ENCODE results near the gene ATRNL1. TPM values are rescaled to one million over a fixed set of nuclear protein-coding genes. Genes with fewer than 3 reads are reported as not detected.

ATRNL1 gene
- total RNA-seq, 1 experiment from 2014 or later, result not detected

- H3K27me3 ChIP-seq (ENCODE audit: low read length), result no peaks in the 10 kb centered on the region
- H3K27ac ChIP-seq (ENCODE audit: low read length), result no peak overlapping the region
- H3K4me3 ChIP-seq (ENCODE audit: low read length), result no peak overlapping the region
- no peaks in the 10 kb centered on the region for H3F3A ChIP-seq (ENCODE audit: low read length, unreplicated experiment)
- ATAC-seq (no peak), DNase-seq (no peak)
- H3K9ac ChIP-seq (ENCODE audit: low read length), result no peak overlapping the region
- ChIA-PET POLR2A (ENCODE audit: unreplicated experiment) (no interaction called here), CTCF (no interaction called here)
- H4K20me1 ChIP-seq (ENCODE audit: low read length), result no peaks in the 10 kb centered on the region
- TF ChIP-seq EZH2 (IDR thresholded peaks at IDR 0.05; ENCODE audit: low read length, unreplicated experiment) (no peak), EZH2phosphoT487 (IDR thresholded peaks at IDR 0.05; ENCODE audit: borderline replicate concordance, low read length) (no peak)
- TF ChIP-seq, protein P1, sequence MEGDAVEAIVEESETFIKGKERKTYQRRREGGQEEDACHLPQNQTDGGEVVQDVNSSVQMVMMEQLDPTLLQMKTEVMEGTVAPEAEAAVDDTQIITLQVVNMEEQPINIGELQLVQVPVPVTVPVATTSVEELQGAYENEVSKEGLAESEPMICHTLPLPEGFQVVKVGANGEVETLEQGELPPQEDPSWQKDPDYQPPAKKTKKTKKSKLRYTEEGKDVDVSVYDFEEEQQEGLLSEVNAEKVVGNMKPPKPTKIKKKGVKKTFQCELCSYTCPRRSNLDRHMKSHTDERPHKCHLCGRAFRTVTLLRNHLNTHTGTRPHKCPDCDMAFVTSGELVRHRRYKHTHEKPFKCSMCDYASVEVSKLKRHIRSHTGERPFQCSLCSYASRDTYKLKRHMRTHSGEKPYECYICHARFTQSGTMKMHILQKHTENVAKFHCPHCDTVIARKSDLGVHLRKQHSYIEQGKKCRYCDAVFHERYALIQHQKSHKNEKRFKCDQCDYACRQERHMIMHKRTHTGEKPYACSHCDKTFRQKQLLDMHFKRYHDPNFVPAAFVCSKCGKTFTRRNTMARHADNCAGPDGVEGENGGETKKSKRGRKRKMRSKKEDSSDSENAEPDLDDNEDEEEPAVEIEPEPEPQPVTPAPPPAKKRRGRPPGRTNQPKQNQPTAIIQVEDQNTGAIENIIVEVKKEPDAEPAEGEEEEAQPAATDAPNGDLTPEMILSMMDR (conservative IDR thresholded peaks at IDR 0.05; ENCODE audit: low read depth, low read length), result no peak
- H2AFZ ChIP-seq (ENCODE audit: low read length), result no peak overlapping the region
- H3K36me3 ChIP-seq (ENCODE audit: low read depth, low read length), result no peaks in the 10 kb centered on the region
- H3K79me2 ChIP-seq (ENCODE audit: low read length), result no peaks in the 10 kb centered on the region
- H3K9me3 ChIP-seq (ENCODE audit: low read length), result no peaks in the 10 kb centered on the region
- no peak overlapping the region for H3K4me2 ChIP-seq (ENCODE audit: low read length)
- intact Hi-C loops (cut with micrococcal nuclease), result no loop called here
- H3K9me2 ChIP-seq (replicated peaks; ENCODE audit: low read length), result no peaks in the 10 kb centered on the region
- no peaks in the 10 kb centered on the region for H3K4me1 ChIP-seq (ENCODE audit: insufficient read depth, low read length)
- BruUV-seq (replicated peaks), result no TSS peak
Measured at GRCh38 chr10:115950320-115950719, 857.2 kb downstream of the ATRNL1 start.

- H3K79me2 ChIP-seq (ENCODE audit: low read length), result no peaks in the 10 kb centered on the region
- no TSS peak for BruUV-seq (replicated peaks)
Measured at GRCh38 chr10:115951242-115951641, 858.1 kb downstream of the ATRNL1 start.

DNA sequence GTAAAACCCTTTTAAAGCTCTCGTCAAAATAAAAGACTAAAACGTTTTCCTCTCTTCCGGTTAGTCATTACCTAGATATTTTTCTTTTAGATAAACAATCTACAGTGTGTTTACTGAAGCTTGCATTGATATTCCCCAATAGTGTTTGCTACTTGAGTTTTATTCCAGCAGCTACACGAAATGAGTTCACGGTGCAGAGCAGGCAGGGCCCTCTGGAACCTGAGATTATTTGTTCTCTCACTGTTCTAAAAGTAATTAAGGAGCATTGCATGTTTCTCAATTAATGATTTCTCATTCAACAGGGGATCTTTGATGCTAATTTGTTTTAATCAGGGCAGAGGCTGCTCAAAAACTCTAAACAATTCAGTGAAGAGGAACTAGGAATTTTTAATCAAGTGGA is 860.1 kb downstream of the ATRNL1 start:
- no TSS peak for BruUV-seq (replicated peaks)
- Histone ChIP-seq H3K9me2 (replicated peaks; ENCODE audit: low read length) (no peaks in the 10 kb centered on the region), H3K27me3 (ENCODE audit: low read length) (no peaks in the 10 kb centered on the region), H3K9ac (ENCODE audit: low read length) (no peak overlapping the region), H3F3A (ENCODE audit: low read length, unreplicated experiment) (no peaks in the 10 kb centered on the region), H3K9me3 (ENCODE audit: low read length) (no peaks in the 10 kb centered on the region), H2AFZ (ENCODE audit: low read length) (no peak overlapping the region), H3K79me2 (ENCODE audit: low read length) (no peaks in the 10 kb centered on the region), H3K36me3 (ENCODE audit: low read depth, low read length) (no peaks in the 10 kb centered on the region), H4K20me1 (ENCODE audit: low read length) (no peaks in the 10 kb centered on the region), H3K4me1 (ENCODE audit: insufficient read depth, low read length) (no peaks in the 10 kb centered on the region), H3K27ac (ENCODE audit: low read length) (no peak overlapping the region), H3K4me3 (ENCODE audit: low read length) (no peak overlapping the region), H3K4me2 (ENCODE audit: low read length) (no peak overlapping the region)
- ATAC-seq (no peak), DNase-seq (no peak)
- intact Hi-C loops (cut with micrococcal nuclease), result no loop called here
- ChIA-PET POLR2A (ENCODE audit: unreplicated experiment) (no interaction called here), CTCF (no interaction called here)
- TF ChIP-seq EZH2phosphoT487 (IDR thresholded peaks at IDR 0.05; ENCODE audit: borderline replicate concordance, low read length), result no peak
- TF ChIP-seq, protein P1 (conservative IDR thresholded peaks at IDR 0.05; ENCODE audit: low read depth, low read length), result no peak
- TF ChIP-seq EZH2 (IDR thresholded peaks at IDR 0.05; ENCODE audit: low read length, unreplicated experiment), result no peak

More at GRCh38 chr10:115951242-115951641, 858.1 kb downstream of the ATRNL1 start:
- Histone ChIP-seq H3K4me1 (ENCODE audit: insufficient read depth, low read length) (no peaks in the 10 kb centered on the region), H2AFZ (ENCODE audit: low read length) (no peak overlapping the region), H3K4me3 (ENCODE audit: low read length) (no peak overlapping the region), H3K27me3 (ENCODE audit: low read length) (no peaks in the 10 kb centered on the region), H3K9me3 (ENCODE audit: low read length) (no peaks in the 10 kb centered on the region), H3K4me2 (ENCODE audit: low read length) (no peak overlapping the region), H3F3A (ENCODE audit: low read length, unreplicated experiment) (no peaks in the 10 kb centered on the region), H4K20me1 (ENCODE audit: low read length) (no peaks in the 10 kb centered on the region), H3K9me2 (replicated peaks; ENCODE audit: low read length) (no peaks in the 10 kb centered on the region), H3K27ac (ENCODE audit: low read length) (no peak overlapping the region), H3K9ac (ENCODE audit: low read length) (no peak overlapping the region), H3K36me3 (ENCODE audit: low read depth, low read length) (no peaks in the 10 kb centered on the region)
- ChIA-PET POLR2A (ENCODE audit: unreplicated experiment) (no interaction called here), CTCF (no interaction called here)
- intact Hi-C loops (cut with micrococcal nuclease), result no loop called here
- ATAC-seq (no peak), DNase-seq (no peak)
- TF ChIP-seq, protein P1 (conservative IDR thresholded peaks at IDR 0.05; ENCODE audit: low read depth, low read length), result no peak
- TF ChIP-seq EZH2phosphoT487 (IDR thresholded peaks at IDR 0.05; ENCODE audit: borderline replicate concordance, low read length) (no peak), EZH2 (IDR thresholded peaks at IDR 0.05; ENCODE audit: low read length, unreplicated experiment) (no peak)
